NCI-H128 (cell line): Measurements from ENCODE around the gene ILF3.

ENCODE experiments used
- DNase-seq: peaks from one replicate; lab custom pipeline; 2025; ENCODE audit not compliant: unreplicated experiment; lab: John Stamatoyannopoulos, UW

ILF3 gene

GRCh38 chr19:10727685-10728201 is 73.6 kb downstream of the ILF3 start:
- DNase-seq: no peak

- DNase-seq: no peak
These were observed 75.3 kb downstream of the ILF3 start for GRCh38 chr19:10729411-10729810.

DNA sequence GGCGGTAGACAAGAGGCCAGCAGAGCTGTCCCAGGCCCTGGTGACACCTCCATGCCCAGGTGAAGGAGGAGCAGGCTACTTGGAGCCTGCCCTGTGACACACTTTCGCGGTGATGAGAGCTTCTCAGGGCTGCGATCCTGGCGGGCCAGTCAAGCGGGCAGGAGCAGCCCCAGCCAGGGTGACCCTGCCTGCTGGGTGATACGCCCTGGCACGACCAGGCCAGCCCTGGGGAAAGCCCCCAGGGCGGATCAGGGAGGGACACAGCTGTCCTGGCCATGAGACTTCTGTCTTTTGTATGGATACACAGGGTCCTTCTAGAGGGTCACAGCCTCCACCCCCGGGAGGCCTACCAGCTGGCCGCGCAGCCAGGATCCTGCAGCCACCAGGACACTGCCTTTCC is 76.8 kb downstream of the ILF3 start:
- DNase-seq: no peak

DNA sequence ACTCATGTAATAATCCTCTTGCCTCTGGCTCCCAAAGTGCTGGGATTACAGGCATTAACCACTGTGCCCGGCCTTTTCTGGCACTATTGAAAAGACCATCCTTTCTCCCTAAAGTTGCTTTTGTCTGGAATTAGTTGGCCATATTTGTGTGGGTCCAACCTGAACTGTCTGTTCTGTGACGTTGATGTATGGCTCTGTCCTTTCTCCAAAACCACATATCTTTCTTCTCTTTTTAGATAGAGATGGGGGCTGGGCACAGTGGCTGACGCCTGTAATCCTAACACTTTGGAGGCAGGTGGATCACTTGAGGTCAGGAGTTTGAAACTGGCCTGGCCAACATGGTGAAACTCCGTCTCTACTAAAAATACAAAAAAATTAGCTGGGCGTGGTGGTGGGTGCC is 81.6 kb downstream of the ILF3 start:
- DNase-seq: no peak

- no peak for DNase-seq
These were observed 82.0 kb downstream of the ILF3 start for GRCh38 chr19:10736189-10736588.

DNA sequence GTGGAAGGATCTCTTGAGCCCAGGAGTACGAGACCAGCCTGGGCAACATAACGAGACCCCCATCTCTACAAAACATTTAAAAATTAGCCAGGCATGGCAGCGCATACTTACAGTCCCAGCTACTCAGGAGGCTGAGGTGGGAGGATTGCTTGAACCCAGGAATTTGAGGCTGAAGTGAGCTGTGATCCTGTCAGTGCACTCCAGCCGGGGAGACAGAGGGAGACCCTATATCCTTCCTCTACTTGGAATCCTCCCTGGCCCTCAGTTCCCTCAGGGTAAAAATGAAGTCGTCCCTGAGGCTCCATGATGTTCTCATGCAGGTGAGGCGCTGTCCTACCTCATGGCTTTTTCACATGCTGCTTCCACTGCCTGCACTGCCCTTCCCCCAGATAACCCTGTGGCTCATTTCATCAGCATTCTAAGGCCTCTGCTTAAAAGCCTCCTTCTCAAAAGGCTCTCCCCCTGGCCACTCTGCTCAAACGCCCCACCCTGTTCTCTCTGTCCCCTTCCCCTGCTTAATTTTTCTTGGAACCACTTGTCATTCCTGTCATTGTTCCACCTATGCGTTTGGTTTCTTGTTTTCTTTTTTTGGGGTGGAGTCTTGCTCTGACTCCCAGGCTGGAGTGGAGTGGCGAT is 82.9 kb downstream of the ILF3 start:
- DNase-seq: no peak

DNA sequence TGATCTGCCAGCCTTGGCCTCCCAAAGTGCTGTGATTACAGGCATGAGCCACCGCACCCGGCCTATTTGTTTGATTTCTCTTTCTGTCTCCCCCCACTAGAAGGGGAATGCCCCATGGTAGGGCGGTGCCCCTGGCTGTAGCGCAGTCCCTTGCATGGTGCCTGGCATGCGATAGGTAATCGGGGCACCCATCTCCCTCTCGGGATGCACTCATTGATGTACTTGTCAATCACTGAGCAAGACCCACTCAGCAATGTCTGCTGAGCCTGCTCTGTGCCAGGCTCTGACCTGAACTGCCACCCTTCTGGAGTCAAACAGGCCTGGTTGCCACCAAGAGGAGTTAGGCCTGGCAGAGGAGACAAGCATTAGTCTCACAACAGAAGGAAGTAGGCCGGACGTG is 83.6 kb downstream of the ILF3 start:
- DNase-seq: no peak

DNA sequence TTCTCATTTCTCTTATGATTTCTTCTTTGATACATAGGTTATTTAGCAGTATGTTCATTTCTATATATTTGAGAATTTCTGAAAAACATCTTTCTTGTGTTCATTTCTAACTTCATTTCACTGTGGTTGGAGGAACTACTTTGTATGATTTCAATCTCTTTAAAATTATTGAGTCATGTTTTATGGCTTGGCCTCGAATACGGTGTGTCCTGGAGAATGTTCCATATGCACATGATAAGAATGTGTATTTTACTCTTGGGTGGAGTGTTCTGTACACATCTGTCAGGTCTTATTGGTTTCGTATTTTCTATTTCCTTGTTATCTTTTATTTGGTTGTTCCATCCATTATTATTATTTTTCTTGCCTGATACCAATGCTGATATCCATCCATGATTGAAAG is 86.7 kb downstream of the ILF3 start:
- DNase-seq: no peak
